OCI-LY1 (cell line): ENCODE data around the gene CD101.

Source experiments
- EZH2 ChIP-seq: fragments of 200-600 bp; sonication (generic), shearing (Covaris generic); IDR thresholded peaks from 2 replicates; pipeline ENCODE4 v1.8.0; 2017; ENCODE audit warnings: borderline replicate concordance, mixed run types, mild to moderate bottlenecking, antibody characterized with exemption, low read length, moderate library complexity, mixed read lengths
- TF ChIP-seq, protein P1 (sequence below): fragments of 200-600 bp; sonication (generic), shearing (Covaris generic); IDR thresholded peaks from 2 replicates; pipeline ENCODE4 v1.5.1; 2017; ENCODE audit warnings: mild to moderate bottlenecking, antibody characterized with exemption, low read length, moderate library complexity, mixed read lengths

- TF ChIP-seq, protein P1, sequence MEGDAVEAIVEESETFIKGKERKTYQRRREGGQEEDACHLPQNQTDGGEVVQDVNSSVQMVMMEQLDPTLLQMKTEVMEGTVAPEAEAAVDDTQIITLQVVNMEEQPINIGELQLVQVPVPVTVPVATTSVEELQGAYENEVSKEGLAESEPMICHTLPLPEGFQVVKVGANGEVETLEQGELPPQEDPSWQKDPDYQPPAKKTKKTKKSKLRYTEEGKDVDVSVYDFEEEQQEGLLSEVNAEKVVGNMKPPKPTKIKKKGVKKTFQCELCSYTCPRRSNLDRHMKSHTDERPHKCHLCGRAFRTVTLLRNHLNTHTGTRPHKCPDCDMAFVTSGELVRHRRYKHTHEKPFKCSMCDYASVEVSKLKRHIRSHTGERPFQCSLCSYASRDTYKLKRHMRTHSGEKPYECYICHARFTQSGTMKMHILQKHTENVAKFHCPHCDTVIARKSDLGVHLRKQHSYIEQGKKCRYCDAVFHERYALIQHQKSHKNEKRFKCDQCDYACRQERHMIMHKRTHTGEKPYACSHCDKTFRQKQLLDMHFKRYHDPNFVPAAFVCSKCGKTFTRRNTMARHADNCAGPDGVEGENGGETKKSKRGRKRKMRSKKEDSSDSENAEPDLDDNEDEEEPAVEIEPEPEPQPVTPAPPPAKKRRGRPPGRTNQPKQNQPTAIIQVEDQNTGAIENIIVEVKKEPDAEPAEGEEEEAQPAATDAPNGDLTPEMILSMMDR: no peak
- no peak for TF ChIP-seq EZH2
These were observed 64.8 kb downstream of the CD101 start for GRCh38 chr1:117066367-117066766.
